ENCODE measurements around the gene SLC2A1.

The SLC2A1 gene

DNA sequence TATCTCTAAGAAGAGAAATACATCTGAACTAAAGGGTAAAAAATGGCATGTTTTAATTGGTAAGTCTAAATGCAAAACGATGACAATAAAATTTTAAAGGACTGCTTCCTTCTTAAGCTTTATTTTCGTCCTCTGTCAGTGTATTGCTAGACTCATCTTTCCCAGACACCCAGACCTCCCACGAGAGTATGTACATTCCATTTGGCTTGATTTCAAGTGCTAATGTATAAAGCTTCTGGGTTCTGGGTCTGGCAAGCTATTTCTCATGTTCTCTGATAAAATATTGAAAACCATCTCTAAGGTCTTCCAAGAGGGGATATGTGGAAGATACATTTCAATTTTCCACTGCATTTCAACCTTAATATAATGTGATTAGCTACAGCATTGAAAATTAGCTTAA, 24.6 kb upstream of the SLC2A1 start:
- Histone ChIP-seq H2AFZ (ENCODE audit: insufficient read depth, low read length, poor library complexity) (no peak overlapping the region), H4K8ac (ENCODE audit: low read depth, low read length) (no peak overlapping the region), H2AK5ac (ENCODE audit: low read length) (no peak overlapping the region), H2BK12ac (ENCODE audit: low read length) (no peak overlapping the region), H3K4me2 (ENCODE audit: low read length) (no peak overlapping the region), H3K79me2 (ENCODE audit: control insufficient read depth, insufficient read depth, low read length, poor library complexity) (no peaks in the 10 kb centered on the region), H2BK5ac (ENCODE audit: low read depth, low read length, poor library complexity) (no peak overlapping the region), H3K9me3 (ENCODE audit: insufficient read depth, low read depth, low read length) (no peaks in the 10 kb centered on the region), H3K14ac (ENCODE audit: low read length) (no peak overlapping the region), H3K79me1 (ENCODE audit: low read length) (peaks cover 3% of the 10 kb centered on the region), H4K91ac (ENCODE audit: low read depth, low read length) (no peak overlapping the region), H2BK120ac (ENCODE audit: insufficient read depth, low read length, poor library complexity) (no peak overlapping the region), H3K27me3 (ENCODE audit: insufficient read depth, low read length) (no peaks in the 10 kb centered on the region), H3K4me1 (ENCODE audit: control insufficient read depth in 1 of 2, insufficient read depth in 2 of 2, low read length in 2 of 2) (peaks cover under 1 to 8% of the 10 kb centered on the region in 2 experiments), H3K27ac (ENCODE audit: low read depth, low read length) (no peak overlapping the region), H3K9ac (ENCODE audit: low read length) (no peak overlapping the region), H3K18ac (ENCODE audit: low read length) (no peak overlapping the region), H4K12ac (ENCODE audit: low read depth, low read length) (no peak overlapping the region), H3K23ac (ENCODE audit: low read length) (no peak overlapping the region), H3K4ac (ENCODE audit: low read depth, low read length) (no peak overlapping the region), H3K4me3 (ENCODE audit: low read depth, low read length) (no peak overlapping the region), H3K36me3 (ENCODE audit: control insufficient read depth in 1 of 2, insufficient read depth in 2 of 2, low read length in 2 of 2) (peaks cover 0 to 4% of the 10 kb centered on the region in 2 experiments)
- DNase-seq, result no peak
- WGBS (ENCODE audit: extremely low coverage, insufficient coverage, insufficient read length), result no CpG with 5 or more reads among the region's 3 CpGs

DNA sequence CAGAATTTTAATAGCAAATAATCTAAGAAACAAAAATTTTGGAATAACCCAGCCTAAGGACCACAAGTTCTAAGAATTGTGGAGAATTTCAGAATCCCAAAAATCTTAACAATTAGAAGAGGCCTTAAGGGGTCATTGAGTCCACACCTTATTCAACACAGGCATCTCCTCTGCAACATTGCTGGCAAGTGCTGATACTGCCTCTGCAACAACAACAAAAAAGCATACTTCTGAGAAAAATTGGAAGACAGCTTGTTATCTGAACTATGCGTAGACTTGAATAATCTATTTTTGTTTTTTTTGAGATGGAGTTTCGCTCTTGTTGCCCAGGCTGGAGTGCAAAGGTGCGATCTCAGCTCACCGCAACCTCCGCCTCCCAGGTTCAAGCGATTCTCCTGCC, 24.0 kb upstream of the SLC2A1 start:
- no peak overlapping the region for H3K4me3 ChIP-seq (ENCODE audit: low read depth, low read length)
- no peaks in the 10 kb centered on the region for H3K27me3 ChIP-seq (ENCODE audit: insufficient read depth, low read length)
- no peak overlapping the region for H3K9ac ChIP-seq (ENCODE audit: low read length)
- no peak overlapping the region for H2BK120ac ChIP-seq (ENCODE audit: insufficient read depth, low read length, poor library complexity)
- H3K14ac ChIP-seq (ENCODE audit: low read length), result no peak overlapping the region
- H2BK5ac ChIP-seq (ENCODE audit: low read depth, low read length, poor library complexity), result no peak overlapping the region
- H3K79me1 ChIP-seq (ENCODE audit: low read length), result peaks cover 8% of the 10 kb centered on the region
- H3K9me3 ChIP-seq (ENCODE audit: insufficient read depth, low read depth, low read length), result no peaks in the 10 kb centered on the region
- H3K79me2 ChIP-seq (ENCODE audit: control insufficient read depth, insufficient read depth, low read length, poor library complexity), result no peaks in the 10 kb centered on the region
- no CpG with 5 or more reads among the region's 6 CpGs for WGBS (ENCODE audit: extremely low coverage, insufficient coverage, insufficient read length)
- H3K23ac ChIP-seq (ENCODE audit: low read length), result no peak overlapping the region
- no peak overlapping the region for H3K18ac ChIP-seq (ENCODE audit: low read length)
- H4K91ac ChIP-seq (ENCODE audit: low read depth, low read length), result no peak overlapping the region
- H3K4me2 ChIP-seq (ENCODE audit: low read length), result no peak overlapping the region
- H2BK12ac ChIP-seq (ENCODE audit: low read length), result no peak overlapping the region
- no peak overlapping the region for H2AFZ ChIP-seq (ENCODE audit: insufficient read depth, low read length, poor library complexity)
- no peak overlapping the region for H4K8ac ChIP-seq (ENCODE audit: low read depth, low read length)
- no peak overlapping the region for H3K27ac ChIP-seq (ENCODE audit: low read depth, low read length)
- H2AK5ac ChIP-seq (ENCODE audit: low read length), result no peak overlapping the region
- no peak overlapping the region for H3K4ac ChIP-seq (ENCODE audit: low read depth, low read length)
- H3K36me3 ChIP-seq (ENCODE audit: control insufficient read depth in 1 of 2, insufficient read depth in 2 of 2, low read length in 2 of 2), result peaks cover 0 to 4% of the 10 kb centered on the region in 2 experiments
- H3K4me1 ChIP-seq (ENCODE audit: control insufficient read depth in 1 of 2, insufficient read depth in 2 of 2, low read length in 2 of 2), result peaks cover 4 to 12% of the 10 kb centered on the region in 2 experiments
- no peak for DNase-seq
- H4K12ac ChIP-seq (ENCODE audit: low read depth, low read length), result no peak overlapping the region

DNA sequence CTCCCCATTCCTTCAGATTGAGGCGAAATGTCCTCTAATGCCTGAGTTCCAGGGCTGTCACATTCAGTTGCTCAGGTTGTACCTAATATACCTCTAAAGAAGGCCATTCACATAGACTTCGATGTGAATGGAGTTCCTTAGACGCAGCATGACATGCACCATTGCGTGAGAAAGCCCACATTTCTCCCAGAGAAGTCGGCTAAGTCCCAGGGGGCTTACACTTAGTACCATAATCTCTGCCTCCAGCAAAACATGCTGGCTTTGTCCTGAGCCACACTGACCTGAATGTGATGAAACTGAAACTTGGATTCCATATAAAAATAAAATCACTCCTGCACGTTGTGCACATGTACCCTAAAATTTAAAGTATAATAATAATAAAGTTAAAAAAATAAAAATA, 23.2 kb upstream of the SLC2A1 start:
- Histone ChIP-seq H2BK12ac (ENCODE audit: low read length) (no peak overlapping the region), H3K18ac (ENCODE audit: low read length) (no peak overlapping the region), H3K79me2 (ENCODE audit: control insufficient read depth, insufficient read depth, low read length, poor library complexity) (no peaks in the 10 kb centered on the region), H3K27ac (ENCODE audit: low read depth, low read length) (no peak overlapping the region), H2AK5ac (ENCODE audit: low read length) (no peak overlapping the region), H3K4ac (ENCODE audit: low read depth, low read length) (no peak overlapping the region), H3K4me2 (ENCODE audit: low read length) (no peak overlapping the region), H3K4me1 (ENCODE audit: control insufficient read depth in 1 of 2, insufficient read depth in 2 of 2, low read length in 2 of 2) (peaks cover 4 to 12% of the 10 kb centered on the region in 2 experiments), H3K79me1 (ENCODE audit: low read length) (peaks cover 8% of the 10 kb centered on the region), H4K91ac (ENCODE audit: low read depth, low read length) (no peak overlapping the region), H3K36me3 (ENCODE audit: control insufficient read depth in 1 of 2, insufficient read depth in 2 of 2, low read length in 2 of 2) (peaks cover 0 to 4% of the 10 kb centered on the region in 2 experiments), H4K8ac (ENCODE audit: low read depth, low read length) (no peak overlapping the region), H3K9ac (ENCODE audit: low read length) (no peak overlapping the region), H2AFZ (ENCODE audit: insufficient read depth, low read length, poor library complexity) (no peak overlapping the region), H3K9me3 (ENCODE audit: insufficient read depth, low read depth, low read length) (no peaks in the 10 kb centered on the region), H3K4me3 (ENCODE audit: low read depth, low read length) (no peak overlapping the region), H2BK5ac (ENCODE audit: low read depth, low read length, poor library complexity) (no peak overlapping the region), H3K14ac (ENCODE audit: low read length) (no peak overlapping the region), H4K12ac (ENCODE audit: low read depth, low read length) (no peak overlapping the region), H3K23ac (ENCODE audit: low read length) (no peak overlapping the region), H3K27me3 (ENCODE audit: insufficient read depth, low read length) (no peaks in the 10 kb centered on the region), H2BK120ac (ENCODE audit: insufficient read depth, low read length, poor library complexity) (no peak overlapping the region)
- WGBS (ENCODE audit: extremely low coverage, insufficient coverage, insufficient read length), result no CpG with 5 or more reads among the region's 6 CpGs
- DNase-seq, result no peak

DNA sequence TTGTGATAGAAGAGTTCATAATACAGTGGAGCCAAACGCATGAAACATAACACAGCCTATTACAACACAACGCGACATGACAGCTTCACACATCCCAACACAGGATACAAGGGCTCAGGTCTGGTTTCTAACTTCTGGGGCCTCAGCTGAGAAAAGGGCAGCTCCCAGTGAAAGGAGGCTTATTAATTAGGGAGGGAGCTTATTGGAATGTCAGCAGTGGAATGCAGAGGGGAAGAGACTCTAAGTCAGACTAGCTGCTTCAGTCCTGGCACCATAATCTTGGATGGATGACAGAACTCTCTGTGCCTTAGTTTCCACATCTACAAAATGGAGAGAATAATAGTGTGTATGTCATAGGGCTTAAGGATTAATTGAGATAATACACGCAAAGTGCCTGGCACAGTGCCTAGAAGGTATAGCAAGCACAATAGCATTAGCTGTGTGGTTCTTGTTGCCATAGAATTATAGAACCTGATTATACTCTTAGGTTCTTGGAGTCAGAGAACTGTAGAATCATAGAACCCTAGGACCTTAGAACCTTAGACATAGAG, 22.7 kb upstream of the SLC2A1 start:
- H2AFZ ChIP-seq (ENCODE audit: insufficient read depth, low read length, poor library complexity), result no peak overlapping the region
- no peak overlapping the region for H3K4ac ChIP-seq (ENCODE audit: low read depth, low read length)
- WGBS (ENCODE audit: extremely low coverage, insufficient coverage, insufficient read length), result no CpG with 5 or more reads among the region's 4 CpGs
- H3K4me2 ChIP-seq (ENCODE audit: low read length), result no peak overlapping the region
- no peak overlapping the region for H3K27ac ChIP-seq (ENCODE audit: low read depth, low read length)
- no peak overlapping the region for H2BK120ac ChIP-seq (ENCODE audit: insufficient read depth, low read length, poor library complexity)
- H4K8ac ChIP-seq (ENCODE audit: low read depth, low read length), result no peak overlapping the region
- peaks cover 8% of the 10 kb centered on the region for H3K79me1 ChIP-seq (ENCODE audit: low read length)
- H3K27me3 ChIP-seq (ENCODE audit: insufficient read depth, low read length), result no peaks in the 10 kb centered on the region
- DNase-seq, result no peak
- peaks cover 0 to 4% of the 10 kb centered on the region in 2 experiments for H3K36me3 ChIP-seq (ENCODE audit: control insufficient read depth in 1 of 2, insufficient read depth in 2 of 2, low read length in 2 of 2)
- H3K9me3 ChIP-seq (ENCODE audit: insufficient read depth, low read depth, low read length), result no peaks in the 10 kb centered on the region
- no peak overlapping the region for H4K12ac ChIP-seq (ENCODE audit: low read depth, low read length)
- no peak overlapping the region for H2AK5ac ChIP-seq (ENCODE audit: low read length)
- no peak overlapping the region for H3K18ac ChIP-seq (ENCODE audit: low read length)
- H3K9ac ChIP-seq (ENCODE audit: low read length), result no peak overlapping the region
- H2BK12ac ChIP-seq (ENCODE audit: low read length), result no peak overlapping the region
- H3K4me1 ChIP-seq (ENCODE audit: control insufficient read depth in 1 of 2, insufficient read depth in 2 of 2, low read length in 2 of 2), result peaks cover 4 to 12% of the 10 kb centered on the region in 2 experiments
- H3K79me2 ChIP-seq (ENCODE audit: control insufficient read depth, insufficient read depth, low read length, poor library complexity), result no peaks in the 10 kb centered on the region
- no peak overlapping the region for H4K91ac ChIP-seq (ENCODE audit: low read depth, low read length)
- no peak overlapping the region for H3K23ac ChIP-seq (ENCODE audit: low read length)
- H3K14ac ChIP-seq (ENCODE audit: low read length), result no peak overlapping the region
- H2BK5ac ChIP-seq (ENCODE audit: low read depth, low read length, poor library complexity), result no peak overlapping the region
- no peak overlapping the region for H3K4me3 ChIP-seq (ENCODE audit: low read depth, low read length)

Data from trophoblast cell (in vitro differentiated cells and primary cell).